ENCODE measurements around the gene C16orf90.
"Not testable (repeated sequence)": the region's sequence is repeated elsewhere in the genome, so short reads cannot be mapped to it uniquely, and the experiment has no call there.

The C16orf90 gene

DNA sequence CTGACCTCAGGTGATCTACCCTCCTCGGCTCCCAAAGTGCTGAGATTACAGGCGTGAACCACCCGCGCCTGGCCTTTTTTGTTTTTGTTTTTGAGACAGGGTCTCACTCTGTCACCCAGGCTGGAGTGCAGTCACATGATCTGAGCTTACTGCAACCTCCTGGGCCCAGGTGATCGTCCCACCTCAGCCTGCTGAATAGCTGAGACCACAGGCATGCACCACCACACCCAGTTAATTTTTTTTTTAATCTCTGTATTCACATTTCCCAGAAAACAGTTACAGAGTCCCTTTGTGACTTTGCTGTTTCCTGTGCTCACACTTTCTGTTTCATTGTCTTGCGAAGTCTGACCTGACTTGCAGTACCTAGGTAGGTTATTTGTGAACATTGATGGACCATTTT, 8.2 kb upstream of the C16orf90 start:
- DNase-seq (ENCODE audit: low read depth), result no peak
- TF ChIP-seq, protein P1, sequence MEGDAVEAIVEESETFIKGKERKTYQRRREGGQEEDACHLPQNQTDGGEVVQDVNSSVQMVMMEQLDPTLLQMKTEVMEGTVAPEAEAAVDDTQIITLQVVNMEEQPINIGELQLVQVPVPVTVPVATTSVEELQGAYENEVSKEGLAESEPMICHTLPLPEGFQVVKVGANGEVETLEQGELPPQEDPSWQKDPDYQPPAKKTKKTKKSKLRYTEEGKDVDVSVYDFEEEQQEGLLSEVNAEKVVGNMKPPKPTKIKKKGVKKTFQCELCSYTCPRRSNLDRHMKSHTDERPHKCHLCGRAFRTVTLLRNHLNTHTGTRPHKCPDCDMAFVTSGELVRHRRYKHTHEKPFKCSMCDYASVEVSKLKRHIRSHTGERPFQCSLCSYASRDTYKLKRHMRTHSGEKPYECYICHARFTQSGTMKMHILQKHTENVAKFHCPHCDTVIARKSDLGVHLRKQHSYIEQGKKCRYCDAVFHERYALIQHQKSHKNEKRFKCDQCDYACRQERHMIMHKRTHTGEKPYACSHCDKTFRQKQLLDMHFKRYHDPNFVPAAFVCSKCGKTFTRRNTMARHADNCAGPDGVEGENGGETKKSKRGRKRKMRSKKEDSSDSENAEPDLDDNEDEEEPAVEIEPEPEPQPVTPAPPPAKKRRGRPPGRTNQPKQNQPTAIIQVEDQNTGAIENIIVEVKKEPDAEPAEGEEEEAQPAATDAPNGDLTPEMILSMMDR (conservative IDR thresholded peaks at IDR 0.05; ENCODE audit: low read depth, low read length), result no peak
- H3K4me3 ChIP-seq (ENCODE audit: low read length), result no peak overlapping the region

- no peak for DNase-seq (ENCODE audit: low read depth)
- peak overlapping the region; percentile 77 for H3K4me3 ChIP-seq (ENCODE audit: low read length)
- TF ChIP-seq, protein P1 (conservative IDR thresholded peaks at IDR 0.05; ENCODE audit: low read depth, low read length), result no peak
These were observed 6.6 kb upstream of the C16orf90 start for GRCh38 chr16:3501783-3502400.

GRCh38 chr16:3501412-3501761, 6.1 kb upstream of the C16orf90 start:
- DNase-seq (ENCODE audit: low read depth), result not testable (repeated sequence)

DNA sequence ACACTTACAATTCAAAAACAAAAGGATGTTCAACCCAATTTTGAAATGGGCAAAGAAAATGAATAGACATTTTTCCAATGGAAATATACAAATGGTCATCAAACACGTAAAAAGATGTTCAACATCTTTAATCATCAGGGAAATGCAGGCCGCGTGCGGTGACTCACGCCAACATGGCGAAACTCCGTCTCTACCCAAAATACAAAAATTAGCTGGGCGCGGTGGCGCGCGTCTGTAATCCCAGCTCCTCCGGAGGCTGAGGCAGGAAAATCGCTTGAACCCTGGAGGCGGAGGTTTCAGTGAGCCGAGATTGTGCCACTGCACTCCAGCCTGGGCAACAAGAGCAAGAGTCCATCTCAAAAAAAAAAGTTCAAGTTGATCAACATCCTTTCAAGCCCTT, 3.7 kb upstream of the C16orf90 start:
- no peak overlapping the region for H3K4me3 ChIP-seq (ENCODE audit: low read length)
- TF ChIP-seq, protein P1 (conservative IDR thresholded peaks at IDR 0.05; ENCODE audit: low read depth, low read length), result no peak
- DNase-seq (ENCODE audit: low read depth), result no peak

More at GRCh38 chr16:3501412-3501761, 6.1 kb upstream of the C16orf90 start:
- peak overlapping the region; percentile 77 for H3K4me3 ChIP-seq (ENCODE audit: low read length)

GRCh38 chr16:3497771-3498170, 2.5 kb upstream of the C16orf90 start:
- H3K4me3 ChIP-seq (ENCODE audit: low read length), result no peak overlapping the region
- TF ChIP-seq, protein P1 (conservative IDR thresholded peaks at IDR 0.05; ENCODE audit: low read depth, low read length), result no peak
- no peak for DNase-seq (ENCODE audit: low read depth)

DNA sequence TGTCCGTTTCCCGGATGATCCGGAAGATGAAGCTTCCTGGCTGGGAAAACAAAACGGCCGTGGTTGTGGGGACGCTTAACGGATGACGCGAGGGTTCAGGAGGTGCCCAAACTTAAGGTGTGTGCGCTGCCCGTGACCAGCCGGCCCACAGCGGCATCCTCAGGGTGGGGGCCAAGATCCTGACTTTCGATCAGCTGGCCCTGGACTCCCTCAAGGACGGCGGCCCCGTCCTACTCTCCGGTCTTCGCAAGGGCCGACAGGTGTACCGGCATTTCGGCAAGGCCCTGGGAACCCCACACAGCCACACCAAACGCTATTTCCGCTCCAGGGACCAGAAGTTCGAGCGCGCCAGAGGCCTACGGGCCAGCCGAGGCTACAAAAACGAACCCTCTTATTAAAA, 1.1 kb upstream of the C16orf90 start:
- DNase-seq (ENCODE audit: low read depth), result no peak
- TF ChIP-seq, protein P1 (conservative IDR thresholded peaks at IDR 0.05; ENCODE audit: low read depth, low read length), result no peak
- H3K4me3 ChIP-seq (ENCODE audit: low read length), result no peak overlapping the region

DNA sequence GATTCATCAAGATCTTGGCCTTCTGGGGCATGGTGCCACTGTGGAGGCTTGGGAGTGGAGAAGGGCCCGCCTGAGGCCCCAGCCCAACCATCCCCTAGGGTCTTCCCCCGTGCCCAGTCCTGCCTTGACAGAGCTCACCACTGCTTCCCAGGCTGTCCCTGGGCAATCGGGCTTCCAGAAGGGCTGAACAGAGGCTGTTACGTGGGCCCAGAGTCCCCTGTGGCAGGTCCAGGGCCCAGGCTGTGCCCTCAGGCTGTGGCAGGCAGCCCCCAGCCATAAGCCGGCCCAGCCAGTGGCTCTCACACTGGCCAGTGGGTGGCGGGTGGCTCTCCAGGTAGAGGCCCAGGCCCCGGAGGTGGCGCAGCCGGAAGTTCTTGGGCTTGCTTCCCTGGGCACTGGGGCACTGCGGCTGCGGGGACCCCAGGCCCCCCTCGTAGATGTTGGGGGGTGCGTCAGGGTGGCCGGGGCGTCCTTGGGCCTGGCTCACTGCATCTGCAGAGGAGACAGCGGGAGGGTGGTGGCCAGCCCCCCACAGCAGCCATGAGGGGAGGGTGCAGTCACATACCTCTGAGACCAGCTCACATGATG, 809 bp downstream of the C16orf90 start:
- DNase-seq (ENCODE audit: low read depth), result no peak
- TF ChIP-seq, protein P1 (conservative IDR thresholded peaks at IDR 0.05; ENCODE audit: low read depth, low read length), result no peak
- no peak overlapping the region for H3K4me3 ChIP-seq (ENCODE audit: low read length)
